NCI-H2171 treated with DMSO at 0.1 percent for 48 hours (cell line): ENCODE results near the gene RRP12.

Experiments used
- DNase-seq: peaks from one replicate; lab custom pipeline; 2025; lab: John Stamatoyannopoulos, UW

Gene RRP12

DNA sequence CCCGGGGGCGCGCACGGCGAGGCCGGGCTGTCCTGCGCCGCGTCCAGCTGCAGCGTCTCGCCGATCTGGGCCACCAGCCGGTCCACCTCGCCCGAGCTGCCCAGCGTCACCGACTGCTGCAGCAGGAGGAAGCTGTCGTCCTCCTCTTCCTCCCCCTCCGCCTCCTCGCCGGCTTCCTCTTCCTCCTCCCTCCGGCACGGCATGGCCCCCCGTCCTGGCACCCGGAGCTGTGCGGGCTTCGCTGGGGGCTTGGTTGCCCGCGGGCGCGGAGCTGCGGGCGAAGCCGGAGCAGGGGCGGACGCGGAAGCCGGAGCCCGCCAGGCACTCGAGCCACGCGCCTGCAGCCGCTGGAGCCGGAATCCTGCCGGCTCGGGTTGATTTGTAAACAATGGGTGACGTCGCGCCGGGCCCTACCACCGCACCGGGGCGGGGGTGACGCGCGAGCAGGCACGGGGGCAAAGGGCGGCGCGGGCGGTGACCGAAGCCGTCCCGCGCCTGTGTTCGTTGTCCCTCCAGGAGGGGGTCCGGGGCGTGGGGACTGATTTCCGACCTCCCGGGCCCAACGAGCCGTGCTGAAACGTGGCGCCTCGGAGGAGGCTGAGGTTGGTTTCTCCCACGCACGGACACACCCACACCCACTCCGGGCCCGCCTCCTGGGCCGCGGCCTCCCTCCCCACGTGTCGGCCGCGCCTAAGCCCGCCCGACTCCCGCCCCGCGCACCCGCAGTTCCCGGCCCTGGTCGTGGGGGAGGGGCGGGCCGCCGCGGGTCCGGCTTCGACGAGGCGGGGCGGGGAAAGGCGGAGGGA lies 66.6 kb downstream of the RRP12 start, which contains the start of gene FRAT2:
Gene FRAT2, minus strand, starts transcription at position 360 of the 806 bp plus-strand sequence. Its CDS starts 157 bp downstream, at position 203.
- peak; percentile 76 for DNase-seq

- DNase-seq: no peak
Measured at GRCh38 chr10:97333601-97334369, 67.4 kb downstream of the RRP12 start.

- DNase-seq: peak; percentile 10
Measured at GRCh38 chr10:97333351-97333600, 67.9 kb downstream of the RRP12 start.

DNA sequence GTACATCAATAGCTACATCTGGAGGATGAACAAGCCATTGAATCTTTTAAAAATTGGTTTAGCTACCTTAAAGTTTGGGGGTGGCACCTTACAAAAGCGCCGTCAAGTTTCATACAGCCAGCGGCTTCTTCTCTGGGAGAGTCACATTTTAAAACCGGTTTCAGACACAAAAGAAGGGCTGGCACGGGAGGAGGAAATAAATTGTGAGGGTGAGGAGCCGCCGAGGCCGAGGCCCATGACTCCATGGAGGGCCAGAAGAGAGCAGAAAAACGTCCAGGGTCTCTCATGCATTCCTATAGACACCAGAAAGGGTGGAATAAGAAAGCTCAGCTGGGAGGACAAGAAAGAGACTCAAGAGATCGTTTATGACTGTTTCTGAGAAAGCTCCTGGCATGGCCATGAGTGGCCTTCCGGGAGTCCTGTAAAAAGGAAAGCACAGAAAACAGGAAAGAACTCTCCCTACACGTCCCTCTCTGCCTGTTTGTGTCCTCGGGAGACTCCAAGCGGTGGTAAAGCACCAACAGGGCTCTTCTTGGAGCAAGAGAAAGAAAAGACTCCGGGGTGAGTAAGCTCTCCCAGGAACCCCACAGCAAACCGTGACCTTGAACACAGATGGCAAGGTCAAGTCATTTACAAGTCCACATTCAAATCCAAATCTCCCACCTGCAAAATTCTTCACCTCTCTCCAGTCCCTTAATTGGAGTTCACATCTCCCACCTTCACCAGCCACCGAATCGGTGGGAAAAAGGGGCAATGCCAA lies 68.4 kb downstream of the RRP12 start:
- no peak for DNase-seq

- DNase-seq: no peak
Measured at GRCh38 chr10:97331153-97331703, 69.9 kb downstream of the RRP12 start.

GRCh38 chr10:97329766-97330165 lies 71.4 kb downstream of the RRP12 start:
- DNase-seq: no peak

DNA sequence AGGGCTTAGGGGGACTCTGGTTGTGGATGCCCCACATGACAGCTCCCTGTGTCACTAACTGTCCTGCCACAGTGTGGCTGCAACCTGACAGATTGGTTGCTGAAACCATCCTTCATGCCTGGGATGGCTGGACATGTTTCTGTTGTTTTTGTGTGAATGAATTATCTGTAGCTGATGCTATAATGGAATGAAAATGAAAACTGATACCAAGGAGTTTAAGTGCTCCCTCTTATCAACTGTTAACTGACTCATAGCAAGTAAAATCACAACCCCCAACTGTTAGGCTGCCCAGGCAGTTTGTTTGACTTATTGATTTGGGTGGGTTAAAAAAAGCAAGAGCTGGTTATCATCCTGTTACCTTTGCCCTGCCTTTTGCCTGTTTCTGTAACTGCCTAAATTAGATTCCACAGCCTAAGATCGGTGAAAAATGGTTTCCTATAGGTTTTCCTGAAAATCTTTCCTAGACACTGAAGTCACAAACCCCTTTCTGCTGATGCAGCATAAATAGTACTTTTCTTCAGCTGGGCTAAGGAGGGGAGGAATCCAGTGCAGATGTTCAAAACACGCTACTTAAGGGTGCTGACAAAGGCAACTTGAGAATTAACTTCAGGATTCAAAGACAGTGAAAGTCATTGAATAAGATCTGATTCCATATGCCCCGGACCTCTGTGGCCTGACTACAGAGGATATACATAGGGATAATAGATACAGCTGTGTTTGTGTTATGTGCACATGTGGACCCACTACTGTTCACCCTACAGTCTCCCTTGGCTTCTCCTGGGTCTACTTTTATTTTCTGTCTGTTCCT lies 72.3 kb downstream of the RRP12 start:
- no peak for DNase-seq

GRCh38 chr10:97327348-97328294 lies 73.5 kb downstream of the RRP12 start:
- DNase-seq: no peak

- no peak for DNase-seq
Measured at GRCh38 chr10:97325754-97326153, 75.4 kb downstream of the RRP12 start.

DNA sequence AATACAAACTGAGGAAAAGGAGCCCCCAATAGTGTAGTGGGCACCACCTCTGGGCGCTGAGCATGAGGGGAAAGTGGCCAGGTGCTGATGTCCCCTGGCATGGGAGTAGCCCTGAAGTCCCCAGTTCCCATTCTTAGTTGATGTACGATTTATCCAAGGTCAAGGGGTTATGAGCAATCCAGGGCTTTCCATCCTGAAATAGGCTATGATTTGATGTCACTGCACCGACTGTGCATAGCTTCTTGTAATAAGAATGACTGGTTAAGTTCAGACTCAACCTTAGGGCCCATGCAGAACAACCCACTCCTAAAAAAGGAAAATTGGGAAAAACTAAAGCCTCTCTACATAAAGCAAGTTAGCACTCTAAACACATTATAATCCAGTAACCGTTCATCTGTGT lies 77.6 kb downstream of the RRP12 start:
- DNase-seq: no peak

- DNase-seq: no peak
Measured at GRCh38 chr10:97321804-97322190, 79.3 kb downstream of the RRP12 start.

GRCh38 chr10:97321032-97321803 lies 79.9 kb downstream of the RRP12 start:
- DNase-seq: peak; percentile 48

- DNase-seq: no peak
Measured at GRCh38 chr10:97320480-97321031, 80.6 kb downstream of the RRP12 start.

DNA sequence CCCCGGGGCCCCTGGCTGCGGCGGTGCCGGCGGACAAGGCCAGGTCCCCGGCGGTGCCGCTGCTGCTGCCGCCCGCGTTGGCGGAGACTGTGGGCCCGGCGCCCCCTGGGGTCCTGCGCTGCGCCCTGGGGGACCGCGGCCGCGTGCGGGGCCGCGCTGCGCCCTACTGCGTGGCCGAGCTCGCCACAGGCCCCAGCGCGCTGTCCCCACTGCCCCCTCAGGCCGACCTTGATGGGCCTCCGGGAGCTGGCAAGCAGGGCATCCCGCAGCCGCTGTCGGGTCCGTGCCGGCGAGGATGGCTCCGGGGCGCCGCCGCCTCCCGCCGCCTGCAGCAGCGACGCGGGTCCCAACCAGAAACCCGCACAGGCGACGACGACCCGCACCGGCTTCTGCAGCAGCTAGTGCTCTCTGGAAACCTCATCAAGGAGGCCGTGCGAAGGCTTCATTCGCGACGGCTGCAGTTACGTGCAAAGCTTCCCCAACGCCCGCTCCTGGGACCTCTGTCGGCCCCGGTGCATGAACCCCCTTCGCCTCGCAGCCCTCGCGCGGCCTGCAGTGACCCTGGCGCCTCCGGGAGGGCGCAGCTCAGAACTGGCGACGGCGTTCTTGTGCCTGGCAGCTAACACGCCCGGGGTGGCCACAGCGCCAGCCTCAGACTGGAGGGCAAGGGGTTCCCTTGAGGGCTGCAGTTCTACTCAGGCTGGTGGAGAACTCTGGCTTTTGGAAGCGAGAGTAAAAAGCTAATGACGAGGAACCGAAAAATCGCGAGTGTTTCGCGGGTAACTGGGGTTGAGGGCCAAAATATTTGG lies 81.3 kb downstream of the RRP12 start:
- DNase-seq: peak; percentile 4

DNA sequence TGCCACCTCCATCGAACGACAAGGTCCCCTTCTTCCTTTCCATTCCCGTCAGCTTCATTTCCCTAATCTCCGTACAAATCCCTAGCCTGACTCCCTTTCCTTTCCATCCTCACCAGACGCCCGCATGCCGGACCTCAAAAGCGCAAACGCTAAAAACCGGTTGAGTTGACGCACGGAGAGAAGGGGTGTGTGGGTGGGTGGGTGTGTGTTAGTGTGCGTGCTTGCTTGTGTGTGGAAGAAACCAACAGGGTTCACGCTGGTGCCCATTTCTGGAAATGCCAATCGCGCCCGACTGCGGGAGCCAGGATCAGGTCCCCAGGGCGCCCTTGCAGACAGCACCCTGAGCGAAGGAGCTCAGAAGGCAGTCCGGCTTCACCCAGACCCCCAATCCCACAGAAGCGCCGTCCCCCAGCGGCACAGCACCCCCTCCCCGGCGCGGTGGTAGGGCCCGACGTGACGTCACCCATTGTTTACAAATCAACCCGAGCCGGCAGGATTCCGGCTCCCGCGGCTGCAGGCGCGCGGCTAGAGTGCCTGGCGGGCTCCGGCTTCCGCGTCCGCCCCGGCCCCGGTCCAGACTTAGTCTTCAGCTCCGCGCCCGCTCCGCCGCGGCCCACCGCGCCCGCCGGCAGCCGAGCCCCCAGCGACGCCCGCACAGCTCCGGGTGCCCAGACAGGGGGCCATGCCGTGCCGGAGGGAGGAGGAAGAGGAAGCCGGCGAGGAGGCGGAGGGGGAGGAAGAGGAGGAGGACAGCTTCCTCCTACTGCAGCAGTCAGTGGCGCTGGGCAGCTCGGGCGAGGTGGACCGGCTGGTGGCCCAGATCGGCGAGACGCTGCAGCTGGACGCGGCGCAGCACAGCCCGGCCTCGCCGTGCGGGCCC lies 82.1 kb downstream of the RRP12 start, which contains the start of gene FRAT1:
Gene FRAT1, plus strand, starts transcription at position 500 of the 880 bp plus-strand sequence. Its CDS starts 183 bp downstream, at position 683.
- peak; percentile 70 for DNase-seq

- no peak for DNase-seq
Measured at GRCh38 chr10:97314671-97315070, 86.5 kb downstream of the RRP12 start.

DNA sequence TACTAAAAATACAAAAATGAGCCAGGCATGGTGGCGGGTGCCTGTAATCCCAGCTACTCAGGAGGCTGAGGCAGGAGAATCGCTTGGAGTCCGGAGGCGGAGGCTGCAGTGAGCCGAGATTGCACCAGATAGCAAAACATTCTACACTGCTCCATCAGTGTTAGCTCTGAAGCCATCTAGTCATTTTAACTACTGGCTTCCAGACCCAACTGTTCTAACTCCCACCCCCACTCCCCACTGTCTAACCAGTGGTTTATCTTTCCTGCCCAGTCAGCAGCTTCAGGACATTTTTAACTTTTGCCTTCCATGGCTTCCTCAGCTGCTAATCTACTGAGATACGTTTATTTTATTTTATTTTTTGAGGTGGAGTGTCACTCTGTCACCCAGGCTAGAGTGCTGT lies 88.2 kb downstream of the RRP12 start:
- no peak for DNase-seq
